Endodermal cell (in vitro differentiated cells): ENCODE measurements around the gene MCEE. TPM values are rescaled to one million over a fixed set of nuclear protein-coding genes. Genes with fewer than 3 reads are reported as not detected.

ENCODE experiments used
- DNase-seq: peaks from one replicate; pipeline ENCODE4 v3.0.0-alpha.2; 2017
- H3K27ac ChIP-seq: 2 replicates; pipeline ENCODE4 v1.5.1; 2013; ENCODE audit warnings: mild to moderate bottlenecking, low read depth, low read length, moderate library complexity
- H3K27me3 ChIP-seq: 2 replicates; pipeline ENCODE4 v1.6.1; 2013; ENCODE audit warnings: mild to moderate bottlenecking, low read length, moderate library complexity; ENCODE audit not compliant: insufficient read depth, control insufficient read depth, poor library complexity, severe bottlenecking
- H3K36me3 ChIP-seq: 2 replicates; pipeline ENCODE4 v1.7.0; 2013; ENCODE audit warnings: mild to moderate bottlenecking, low read length, moderate library complexity; ENCODE audit not compliant: control insufficient read depth, insufficient read depth
- H3K4me1 ChIP-seq: one replicate; pipeline ENCODE4 v1.7.0; 2013; ENCODE audit warnings: low read length; ENCODE audit not compliant: control insufficient read depth, insufficient read depth
- H3K4me3 ChIP-seq: 2 replicates; pipeline ENCODE4 v1.5.1; 2013; ENCODE audit warnings: mild to moderate bottlenecking, low read length, moderate library complexity
- H3K9ac ChIP-seq: 2 replicates; pipeline ENCODE4 v1.6.1; 2013; ENCODE audit warnings: mild to moderate bottlenecking, low read length, moderate library complexity; ENCODE audit not compliant: poor library complexity, severe bottlenecking; ENCODE audit errors: extremely low read depth
- H3K9me3 ChIP-seq: 2 replicates; pipeline ENCODE4 v1.6.1; 2013; ENCODE audit warnings: mild to moderate bottlenecking, low read length, moderate library complexity; ENCODE audit not compliant: control insufficient read depth
- H3K27ac Mint-ChIP-seq: 2 replicates; pipeline ENCODE4 v1.8.0; 2020; ENCODE audit warnings: mixed read lengths
- H3K27me3 Mint-ChIP-seq: 2 replicates; pipeline ENCODE4 v1.8.0; 2021; ENCODE audit warnings: mild to moderate bottlenecking, mixed read lengths; ENCODE audit not compliant: insufficient read depth
- H3K36me3 Mint-ChIP-seq: 2 replicates; pipeline ENCODE4 v1.8.0; 2020; ENCODE audit warnings: low read depth, mixed read lengths
- H3K4me1 Mint-ChIP-seq: 2 replicates; pipeline ENCODE4 v1.8.0; 2020; ENCODE audit warnings: mixed read lengths
- H3K4me3 Mint-ChIP-seq: 2 replicates; pipeline ENCODE4 v1.8.0; 2020; ENCODE audit warnings: mild to moderate bottlenecking, moderate library complexity, mixed read lengths
- H3K9me3 Mint-ChIP-seq: 2 replicates; pipeline ENCODE4 v1.8.0; 2020; ENCODE audit warnings: mild to moderate bottlenecking, mixed read lengths
- CTCF ChIP-seq: fragments of 200-600 bp; sonication (generic); conservative IDR thresholded peaks from 2 replicates; pipeline ENCODE4 v1.5.0; 2021; ENCODE audit warnings: antibody characterized with exemption, mild to moderate bottlenecking
- WGBS, 2 experiments: methylation state at CpG; one replicate each; pipeline versions ENCODE4 v1.1.5 to v1.1.7; 2013; ENCODE audit warnings: missing lambda C conversion rate in 2 of 2, mixed read lengths in 1 of 2; ENCODE audit not compliant: insufficient coverage in 1 of 2, insufficient read length in 1 of 2; 5-methylcytosine and 5-hydroxymethylcytosine counted together
- total RNA-seq, 2 donors: library from RNA; stranded (reverse); fragmentation: NEBNext Ultra II Directional in 1 of 2; extraction: Animal tissue kit (Norgen Biotek cat#: 25700) in 1 of 2; gene quantifications; 2 replicates in 1 of 2; 3 replicates in 1 of 2; pipeline ENCODE4 v1.2.1, GENCODE V29; 2021

The MCEE gene
- total RNA-seq, 2 donors from 2014 or later = 10.9 to 17.6 TPM

- H3K27me3 Mint-ChIP-seq = no peaks in the 10 kb centered on the region
- H3K4me3 ChIP-seq = no peak overlapping the region
- DNase-seq = no peak
- H3K27me3 ChIP-seq = no peaks in the 10 kb centered on the region
- H3K36me3 Mint-ChIP-seq = peaks cover 25% of the 10 kb centered on the region
- peaks cover 8% of the 10 kb centered on the region for H3K9me3 ChIP-seq
- H3K4me1 Mint-ChIP-seq = peaks cover 7% of the 10 kb centered on the region
- TF ChIP-seq CTCF = no peak
- H3K4me1 ChIP-seq = no peaks in the 10 kb centered on the region
- H3K4me3 Mint-ChIP-seq = no peak overlapping the region
- H3K27ac Mint-ChIP-seq = no peak overlapping the region
- H3K36me3 ChIP-seq = peaks cover 22% of the 10 kb centered on the region
- peaks cover 6% of the 10 kb centered on the region for H3K9me3 Mint-ChIP-seq
- no peak overlapping the region for H3K9ac ChIP-seq
- 95 to 98% methylated on average over 2 to 7 of the region's 7 CpGs for WGBS, 2 experiments
- no peak overlapping the region for H3K27ac ChIP-seq
Measured at GRCh38 chr2:71125506-71126294, 4.3 kb downstream of the MCEE start.

- H3K9me3 ChIP-seq = peaks cover 8% of the 10 kb centered on the region
- peaks cover 26% of the 10 kb centered on the region for H3K36me3 ChIP-seq
- Mint-ChIP-seq H3K27ac (no peak overlapping the region), H3K4me3 (no peak overlapping the region), H3K36me3 (peaks cover 34% of the 10 kb centered on the region), H3K4me1 (no peaks in the 10 kb centered on the region), H3K27me3 (no peaks in the 10 kb centered on the region), H3K9me3 (peaks cover 6% of the 10 kb centered on the region)
- no peak overlapping the region for H3K9ac ChIP-seq
- no peaks in the 10 kb centered on the region for H3K27me3 ChIP-seq
- H3K4me3 ChIP-seq = no peak overlapping the region
- TF ChIP-seq CTCF = no peak
- H3K4me1 ChIP-seq = no peaks in the 10 kb centered on the region
- DNase-seq = no peak
- 92 to 96% methylated on average over 6 to 7 of the region's 7 CpGs for WGBS, 2 experiments
- H3K27ac ChIP-seq = no peak overlapping the region
Measured at GRCh38 chr2:71122387-71123298, 7.4 kb downstream of the MCEE start.

- H3K36me3 ChIP-seq = peaks cover 37% of the 10 kb centered on the region
- H3K27ac Mint-ChIP-seq = no peak overlapping the region
- peaks cover 39% of the 10 kb centered on the region for H3K36me3 Mint-ChIP-seq
- no peak overlapping the region for H3K4me3 ChIP-seq
- H3K27ac ChIP-seq = no peak overlapping the region
- no peaks in the 10 kb centered on the region for H3K27me3 Mint-ChIP-seq
- no peak for TF ChIP-seq CTCF
- H3K9me3 Mint-ChIP-seq = peaks cover 6% of the 10 kb centered on the region
- H3K4me1 Mint-ChIP-seq = no peaks in the 10 kb centered on the region
- DNase-seq = no peak
- H3K4me3 Mint-ChIP-seq = no peak overlapping the region
- no peaks in the 10 kb centered on the region for H3K27me3 ChIP-seq
- 83 to 91% methylated on average over 1 of the region's 1 CpG for WGBS, 2 experiments
- peaks cover 8% of the 10 kb centered on the region for H3K9me3 ChIP-seq
- H3K4me1 ChIP-seq = no peaks in the 10 kb centered on the region
- no peak overlapping the region for H3K9ac ChIP-seq
Measured at GRCh38 chr2:71121479-71121878, 8.6 kb downstream of the MCEE start.
